Measurements from ENCODE around the gene KXD1.
A peak's percentile ranks its signal among the peaks of the same experiment; 100 is the strongest.
"Not testable (repeated sequence)": the region's sequence is repeated elsewhere in the genome, so short reads cannot be mapped to it uniquely, and the experiment has no call there.

Gene KXD1

DNA sequence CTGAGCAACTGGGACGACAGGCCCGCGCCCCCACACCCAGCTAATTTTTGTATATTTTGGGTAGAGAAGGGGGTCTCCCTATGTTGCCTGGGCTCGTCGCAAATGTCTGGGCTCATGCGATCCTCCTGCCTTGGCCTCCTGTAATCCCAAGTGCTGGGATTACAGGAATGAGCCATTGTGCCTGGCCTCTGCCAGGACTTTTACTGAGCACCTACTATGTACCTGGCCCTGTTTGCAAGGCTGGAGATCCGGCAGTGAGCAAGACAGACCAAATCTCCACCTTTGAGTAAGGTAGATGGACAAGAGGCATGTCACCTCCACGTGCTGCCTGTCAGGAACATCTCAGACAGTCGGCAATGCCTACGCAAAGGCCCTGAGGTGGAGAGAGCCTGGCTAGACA is 21.2 kb upstream of the KXD1 start:
- no peak overlapping the region for H2AFZ ChIP-seq (ENCODE audit: low read length, unreplicated experiment)
- no peaks in the 10 kb centered on the region for H3K27me3 ChIP-seq (ENCODE audit: insufficient read depth, low read length)
- H3K4me3 ChIP-seq (ENCODE audit: low read depth, low read length), result no peak overlapping the region
- peaks cover 9% of the 10 kb centered on the region; the same call in 1 of the 2 replicates for H3K36me3 ChIP-seq (ENCODE audit: insufficient read depth, low read length)
- H3K27ac ChIP-seq (ENCODE audit: low read depth, low read length), result no peak overlapping the region
- H3K4me1 ChIP-seq (ENCODE audit: control insufficient read depth, insufficient read depth, low read length, unreplicated experiment), result no peaks in the 10 kb centered on the region
- H3K79me2 ChIP-seq (ENCODE audit: control insufficient read depth, insufficient read depth, low read length, unreplicated experiment), result peaks cover under 1% of the 10 kb centered on the region

DNA sequence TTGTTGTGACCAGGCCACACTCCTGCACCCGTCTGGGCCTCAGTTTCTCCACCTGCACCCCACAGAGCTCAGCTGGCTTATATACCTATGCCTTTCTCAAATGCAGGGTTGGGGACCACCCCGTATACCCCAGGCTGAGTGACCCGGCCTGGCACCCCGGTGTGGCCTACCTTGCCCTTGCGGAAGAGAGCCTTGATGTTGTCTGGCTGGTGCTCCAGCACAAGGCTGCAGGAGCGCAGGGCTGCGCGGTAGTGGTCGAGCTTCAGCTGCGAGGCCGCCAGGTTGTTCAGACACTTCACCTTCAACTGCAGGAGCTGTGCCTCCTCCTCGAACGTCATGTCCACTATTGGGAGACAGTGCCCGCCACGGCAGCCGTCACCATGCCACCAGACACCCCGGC is 20.2 kb upstream of the KXD1 start:
- no peaks in the 10 kb centered on the region for H3K27me3 ChIP-seq (ENCODE audit: insufficient read depth, low read length)
- H3K4me3 ChIP-seq (ENCODE audit: low read depth, low read length), result no peak overlapping the region
- peaks cover 10% of the 10 kb centered on the region for H3K79me2 ChIP-seq (ENCODE audit: control insufficient read depth, insufficient read depth, low read length, unreplicated experiment)
- H3K27ac ChIP-seq (ENCODE audit: low read depth, low read length), result no peak overlapping the region
- H3K4me1 ChIP-seq (ENCODE audit: control insufficient read depth, insufficient read depth, low read length, unreplicated experiment), result peaks cover 7% of the 10 kb centered on the region
- H2AFZ ChIP-seq (ENCODE audit: low read length, unreplicated experiment), result no peak overlapping the region
- H3K36me3 ChIP-seq (ENCODE audit: insufficient read depth, low read length), result peaks cover 9% of the 10 kb centered on the region; the same call in 1 of the 2 replicates

DNA sequence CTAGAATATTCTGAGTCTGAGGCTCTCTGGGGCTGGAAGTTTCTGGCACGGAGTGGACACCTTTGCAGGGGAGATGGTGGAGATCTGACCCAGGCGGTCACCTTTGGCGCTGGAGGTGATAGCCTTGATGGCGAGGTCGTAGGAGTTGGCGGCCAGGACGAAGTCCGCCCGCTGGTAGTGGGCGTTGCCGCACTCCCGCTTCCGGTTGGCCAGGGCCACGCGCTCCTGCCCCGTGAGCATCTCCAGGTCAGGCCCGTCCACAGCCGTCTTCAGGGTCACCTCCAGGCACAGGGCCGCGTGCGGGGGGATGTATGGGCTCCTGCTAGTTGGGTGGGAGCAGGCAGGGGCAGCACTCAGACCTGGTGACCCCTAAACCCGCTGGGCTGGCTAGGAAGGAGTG is 19.6 kb upstream of the KXD1 start:
- Histone ChIP-seq H2AFZ (ENCODE audit: low read length, unreplicated experiment) (no peak overlapping the region), H3K27me3 (ENCODE audit: insufficient read depth, low read length) (no peaks in the 10 kb centered on the region), H3K4me1 (ENCODE audit: control insufficient read depth, insufficient read depth, low read length, unreplicated experiment) (peaks cover 7% of the 10 kb centered on the region), H3K27ac (ENCODE audit: low read depth, low read length) (no peak overlapping the region), H3K36me3 (ENCODE audit: insufficient read depth, low read length) (peaks cover 9% of the 10 kb centered on the region; the same call in 1 of the 2 replicates), H3K4me3 (ENCODE audit: low read depth, low read length) (no peak overlapping the region), H3K79me2 (ENCODE audit: control insufficient read depth, insufficient read depth, low read length, unreplicated experiment) (peaks cover 12% of the 10 kb centered on the region)

DNA sequence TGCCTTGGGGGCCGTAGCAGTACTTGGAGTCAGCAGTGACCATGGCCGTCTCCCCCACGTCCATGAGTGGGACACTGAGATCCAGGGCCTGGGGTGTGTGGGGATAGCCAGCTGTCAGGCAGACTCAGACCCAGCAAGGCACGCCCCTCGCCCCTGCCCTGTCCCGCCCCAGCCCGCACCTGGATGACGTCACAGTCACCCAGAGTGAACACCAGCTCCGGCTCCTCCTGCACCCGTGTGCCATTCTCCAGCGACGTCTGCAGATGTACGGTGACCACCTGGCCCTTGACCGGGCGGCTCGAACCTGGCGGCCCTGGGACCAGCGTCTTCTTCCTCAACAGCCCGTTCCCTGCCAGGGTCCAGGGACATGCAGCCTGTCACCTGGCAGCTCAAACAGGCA is 18.3 kb upstream of the KXD1 start:
- H3K79me2 ChIP-seq (ENCODE audit: control insufficient read depth, insufficient read depth, low read length, unreplicated experiment), result peaks cover 12% of the 10 kb centered on the region
- H3K4me1 ChIP-seq (ENCODE audit: control insufficient read depth, insufficient read depth, low read length, unreplicated experiment), result peaks cover 13% of the 10 kb centered on the region
- no peak overlapping the region for H3K27ac ChIP-seq (ENCODE audit: low read depth, low read length)
- no peak overlapping the region for H2AFZ ChIP-seq (ENCODE audit: low read length, unreplicated experiment)
- H3K27me3 ChIP-seq (ENCODE audit: insufficient read depth, low read length), result no peaks in the 10 kb centered on the region
- no peak overlapping the region for H3K4me3 ChIP-seq (ENCODE audit: low read depth, low read length)
- peaks cover 9% of the 10 kb centered on the region; the same call in 1 of the 2 replicates for H3K36me3 ChIP-seq (ENCODE audit: insufficient read depth, low read length)

DNA sequence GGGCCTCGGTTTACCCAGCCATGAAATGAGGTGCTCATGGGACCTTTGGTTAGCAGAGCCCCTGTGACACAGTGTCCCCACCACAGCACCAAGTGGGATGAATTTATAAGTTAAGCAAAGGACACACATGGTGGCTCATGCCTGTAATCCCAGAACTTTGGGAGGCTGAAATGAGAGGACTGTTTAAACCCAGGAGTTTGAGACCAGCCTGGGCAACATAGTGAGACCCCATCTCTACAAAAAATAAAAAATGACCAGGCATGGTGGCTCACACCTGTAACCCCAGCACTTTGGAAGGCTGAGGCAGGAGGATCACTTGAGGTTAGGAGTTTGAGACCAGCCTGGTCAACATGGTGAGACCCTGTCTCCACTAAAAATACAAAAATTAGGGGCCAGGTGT is 17.5 kb upstream of the KXD1 start:
- not testable (repeated sequence) for H3K4me3 ChIP-seq (ENCODE audit: low read depth, low read length); H3K27ac ChIP-seq (ENCODE audit: low read depth, low read length); H3K27me3 ChIP-seq (ENCODE audit: insufficient read depth, low read length); H2AFZ ChIP-seq (ENCODE audit: low read length, unreplicated experiment); H3K36me3 ChIP-seq (ENCODE audit: insufficient read depth, low read length)
- Histone ChIP-seq H3K79me2 (ENCODE audit: control insufficient read depth, insufficient read depth, low read length, unreplicated experiment) (peaks cover 12% of the 10 kb centered on the region), H3K4me1 (ENCODE audit: control insufficient read depth, insufficient read depth, low read length, unreplicated experiment) (peaks cover 13% of the 10 kb centered on the region)

DNA sequence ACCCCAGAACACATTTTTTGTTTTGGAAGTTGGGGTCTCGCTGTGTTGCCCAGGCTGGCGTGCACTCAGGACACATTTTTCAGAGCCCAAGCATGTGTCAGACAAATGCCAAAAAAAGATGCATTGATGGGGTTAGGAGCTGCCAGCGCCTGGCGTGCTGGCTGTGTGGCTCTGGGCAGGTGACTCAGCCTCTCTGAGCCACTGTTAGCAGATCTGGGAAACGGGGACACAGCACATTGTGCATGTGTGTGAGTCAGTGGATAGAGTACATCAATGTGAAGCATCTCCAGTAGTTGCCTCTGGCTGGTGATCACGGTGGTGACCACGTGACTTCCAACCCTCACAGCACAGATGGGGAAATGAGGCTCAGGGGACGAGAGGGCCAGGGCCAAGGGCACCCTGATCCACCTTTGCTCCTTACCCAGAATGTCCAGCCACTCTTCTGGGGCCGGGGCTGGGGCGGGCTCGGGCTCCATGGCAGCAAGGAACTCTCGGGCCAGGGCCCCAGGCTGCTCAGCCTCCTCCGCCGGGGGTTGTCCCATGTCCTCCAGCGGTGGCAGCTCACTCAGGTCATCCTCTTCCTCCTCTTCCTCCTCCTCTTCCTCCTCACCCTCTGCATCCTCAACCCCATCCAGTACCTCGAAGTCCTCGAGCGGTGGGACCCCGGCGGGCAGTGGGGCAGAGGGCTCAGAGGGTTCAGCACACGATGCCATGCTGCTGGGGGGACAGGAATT is 16.2 kb upstream of the KXD1 start:
- Histone ChIP-seq H3K4me1 (ENCODE audit: control insufficient read depth, insufficient read depth, low read length, unreplicated experiment) (peaks cover 13% of the 10 kb centered on the region), H3K36me3 (ENCODE audit: insufficient read depth, low read length) (peaks cover 5% of the 10 kb centered on the region; the same call in 1 of the 2 replicates), H3K27ac (ENCODE audit: low read depth, low read length) (no peak overlapping the region), H2AFZ (ENCODE audit: low read length, unreplicated experiment) (no peak overlapping the region), H3K79me2 (ENCODE audit: control insufficient read depth, insufficient read depth, low read length, unreplicated experiment) (peaks cover 12% of the 10 kb centered on the region), H3K27me3 (ENCODE audit: insufficient read depth, low read length) (no peaks in the 10 kb centered on the region), H3K4me3 (ENCODE audit: low read depth, low read length) (peak overlapping the region; percentile 85; the same call in 1 of the 2 replicates)

DNA sequence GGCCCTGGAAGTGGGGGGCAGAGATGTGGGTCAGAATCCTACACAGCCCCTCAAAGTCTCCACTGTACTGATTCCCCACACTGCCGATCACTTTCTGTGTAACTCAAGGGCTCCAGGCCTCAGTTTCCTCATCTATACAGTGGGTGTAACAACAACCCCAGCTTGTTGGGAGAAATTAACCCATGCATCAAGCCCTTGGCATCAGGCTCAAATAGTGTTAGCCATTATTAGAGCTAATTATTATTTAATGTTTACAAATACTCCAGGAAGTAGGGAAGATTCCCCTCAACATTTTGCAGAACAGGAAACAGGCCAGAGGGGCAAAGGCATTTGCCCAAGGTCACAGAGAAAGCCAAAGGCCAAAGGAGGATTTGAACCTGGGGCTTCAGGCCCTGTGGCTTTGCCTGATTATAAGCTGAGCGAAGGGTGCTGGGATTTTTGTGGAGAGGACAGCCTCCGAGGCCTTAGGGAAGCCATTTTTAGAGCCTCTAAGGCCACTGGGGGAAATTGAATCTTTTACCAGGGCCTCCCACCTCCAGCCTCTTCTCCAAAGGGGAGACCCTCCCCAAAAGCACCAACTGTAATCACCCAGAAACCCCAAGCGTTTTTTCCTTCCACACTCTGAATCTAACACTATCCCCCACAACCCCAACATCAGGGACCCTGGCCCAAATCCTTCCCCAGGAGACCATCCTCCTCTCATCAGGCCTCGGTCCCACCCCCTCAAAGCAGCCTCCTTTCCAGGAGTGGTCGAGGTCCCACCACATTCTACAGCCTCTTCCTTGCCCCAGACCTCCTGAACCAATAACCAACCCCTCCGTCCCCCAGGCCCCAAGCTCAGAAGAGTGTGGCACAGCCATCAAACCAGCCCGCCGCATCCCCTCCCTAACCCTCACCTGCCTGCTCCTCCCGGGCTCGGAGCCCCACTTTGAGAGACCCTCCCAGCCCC is 15.4 kb upstream of the KXD1 start:
- Histone ChIP-seq H3K79me2 (ENCODE audit: control insufficient read depth, insufficient read depth, low read length, unreplicated experiment) (peaks cover 12% of the 10 kb centered on the region), H3K4me3 (ENCODE audit: low read depth, low read length) (peak overlapping the region; percentile 85), H3K27me3 (ENCODE audit: insufficient read depth, low read length) (no peaks in the 10 kb centered on the region), H2AFZ (ENCODE audit: low read length, unreplicated experiment) (no peak overlapping the region), H3K4me1 (ENCODE audit: control insufficient read depth, insufficient read depth, low read length, unreplicated experiment) (peaks cover 13% of the 10 kb centered on the region), H3K36me3 (ENCODE audit: insufficient read depth, low read length) (peaks cover 5% of the 10 kb centered on the region; the same call in 1 of the 2 replicates), H3K27ac (ENCODE audit: low read depth, low read length) (peak overlapping the region; percentile 9; the same call in 1 of the 2 replicates)

DNA sequence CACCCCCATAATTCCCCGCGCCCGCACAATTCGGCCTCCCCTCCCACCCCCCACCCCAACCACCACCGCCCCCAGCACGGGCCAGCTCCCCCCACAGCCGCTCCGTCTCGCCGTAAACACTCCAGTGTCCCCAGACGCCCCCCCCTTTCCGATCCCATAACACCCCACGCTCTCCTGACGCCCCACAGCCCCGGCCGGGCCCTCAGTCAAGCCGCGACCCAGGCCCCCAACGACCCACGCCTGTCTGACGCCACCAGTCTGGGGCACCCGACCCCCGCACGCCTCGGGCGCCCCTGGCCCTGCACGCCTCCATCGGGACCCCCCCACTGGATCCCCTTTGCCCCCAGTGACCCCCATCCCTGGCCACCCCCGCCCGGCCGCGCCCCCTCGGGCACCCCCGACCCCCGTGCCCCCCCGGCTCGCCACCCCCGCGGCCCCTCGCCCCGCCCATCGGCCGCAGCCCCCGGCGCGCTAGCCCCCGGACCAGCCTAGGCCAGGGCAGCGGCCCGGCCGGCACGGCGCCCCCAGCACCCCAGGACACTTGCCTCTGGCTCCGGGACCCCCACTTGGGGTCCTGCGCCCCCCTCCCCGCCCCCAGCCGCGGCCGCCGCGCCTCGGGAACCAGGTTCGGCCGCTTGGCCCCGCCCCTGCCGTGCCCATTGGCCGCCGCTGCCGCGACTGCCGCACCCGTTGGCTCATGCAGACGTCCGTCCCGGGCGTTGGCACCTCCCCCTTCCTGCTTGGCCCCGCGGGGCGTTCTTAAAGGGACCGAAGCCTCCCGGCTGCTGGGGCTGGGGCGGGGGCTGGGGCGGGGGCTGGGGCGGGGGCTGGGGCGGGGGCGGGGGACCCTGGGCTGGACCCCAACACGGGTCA is 14.5 kb upstream of the KXD1 start, which contains the start of gene FKBP8:
Gene FKBP8, minus strand, starts transcription at position 633 of the 873 bp plus-strand sequence. CDS start 1,603 bp downstream, outside the sequence.
- peaks cover 12% of the 10 kb centered on the region for H3K79me2 ChIP-seq (ENCODE audit: control insufficient read depth, insufficient read depth, low read length, unreplicated experiment)
- H3K27ac ChIP-seq (ENCODE audit: low read depth, low read length), result peak within 1 kb of the TSS; percentile 9; the same call in 1 of the 2 replicates

DNA sequence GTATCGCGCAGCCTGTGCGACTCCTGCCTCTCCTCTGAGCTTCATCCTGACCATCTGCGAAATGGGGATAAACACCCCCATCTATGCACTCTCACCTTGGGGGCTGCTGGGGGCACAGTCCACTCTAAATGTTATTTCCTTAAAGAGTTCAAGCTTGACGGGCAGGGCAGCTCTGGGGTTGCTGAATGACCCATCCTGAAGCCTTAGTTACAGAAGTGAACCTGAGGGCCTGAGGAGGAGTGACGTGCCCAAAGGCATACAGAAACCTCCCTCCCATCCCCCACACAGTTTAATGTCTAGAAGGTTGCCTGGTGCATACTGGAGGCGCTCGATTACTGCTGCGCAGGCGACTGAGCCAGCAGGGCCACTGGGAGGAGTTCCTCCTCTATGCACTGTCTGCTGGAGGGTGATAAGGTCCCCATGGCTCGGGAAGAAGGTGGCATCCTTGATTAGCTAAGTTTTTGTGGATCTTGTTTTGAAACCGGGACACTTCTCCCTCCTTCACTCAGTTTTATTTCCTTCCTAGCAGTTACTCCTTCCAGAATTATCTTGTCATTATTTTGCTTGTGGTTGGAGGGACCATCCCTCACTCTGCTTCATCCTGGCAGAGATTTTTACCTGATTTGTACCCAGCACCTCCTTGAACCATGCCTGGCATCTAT is 13.7 kb upstream of the KXD1 start:
- H3K79me2 ChIP-seq (ENCODE audit: control insufficient read depth, insufficient read depth, low read length, unreplicated experiment), result peaks cover 12% of the 10 kb centered on the region
- no peak overlapping the region for H2AFZ ChIP-seq (ENCODE audit: low read length, unreplicated experiment)
- peaks cover 13% of the 10 kb centered on the region for H3K4me1 ChIP-seq (ENCODE audit: control insufficient read depth, insufficient read depth, low read length, unreplicated experiment)
- H3K4me3 ChIP-seq (ENCODE audit: low read depth, low read length), result peak overlapping the region; percentile 64
- no peaks in the 10 kb centered on the region for H3K27me3 ChIP-seq (ENCODE audit: insufficient read depth, low read length)
- no peak overlapping the region for H3K27ac ChIP-seq (ENCODE audit: low read depth, low read length)
- peaks cover 5% of the 10 kb centered on the region; the same call in 1 of the 2 replicates for H3K36me3 ChIP-seq (ENCODE audit: insufficient read depth, low read length)

More for the DNA sequence above, 14.5 kb upstream of the KXD1 start, which contains the start of gene FKBP8:
- peaks cover 13% of the 10 kb centered on the region for H3K4me1 ChIP-seq (ENCODE audit: control insufficient read depth, insufficient read depth, low read length, unreplicated experiment)
- peaks cover 5% of the 10 kb centered on the region; the same call in 1 of the 2 replicates for H3K36me3 ChIP-seq (ENCODE audit: insufficient read depth, low read length)
- no peak within 1 kb of the TSS for H2AFZ ChIP-seq (ENCODE audit: low read length, unreplicated experiment)
- H3K27me3 ChIP-seq (ENCODE audit: insufficient read depth, low read length), result no peaks in the 10 kb centered on the region
- H3K4me3 ChIP-seq (ENCODE audit: low read depth, low read length), result peak within 1 kb of the TSS; percentile 85
